Measurements from ENCODE around the gene CASZ1. TPM values are rescaled to one million over a fixed set of nuclear protein-coding genes. Genes with fewer than 3 reads are reported as not detected.

CASZ1 gene
- polyA plus RNA-seq, 2 of the 4 experiments (the other 2 are of a cell fraction), result 0.52 to 1.2 TPM

DNA sequence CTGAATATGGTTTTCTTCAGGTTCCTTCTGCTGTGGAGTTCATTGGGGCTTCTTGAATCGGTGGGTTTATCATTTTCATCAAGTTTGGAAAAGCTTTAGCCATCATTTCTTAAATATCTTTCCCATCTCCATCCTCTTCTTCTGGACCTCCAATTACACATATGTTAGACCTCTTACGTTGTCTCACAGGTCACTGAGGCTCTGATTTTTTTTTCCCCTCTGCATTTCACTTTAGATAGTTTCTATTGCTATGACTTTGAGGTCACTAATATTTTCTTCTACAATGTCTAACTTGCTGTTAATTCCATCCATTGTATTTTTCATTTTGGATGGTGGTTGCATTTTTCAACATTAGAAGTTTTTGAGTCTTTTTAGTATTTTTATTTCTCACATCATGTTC lies 47.3 kb upstream of the CASZ1 start:
- DNase-seq (ENCODE audit: low read depth in 1 of 2, low spot score in 1 of 2) (no peak), ATAC-seq (no peak), FAIRE-seq (no peak)
- H3K27ac ChIP-seq, result no peak overlapping the region
- H3K4me2 ChIP-seq, result no peak overlapping the region
- 2% methylated on average over 2 of the region's 2 CpGs for WGBS (ENCODE audit: missing lambda C conversion rate)
- no peaks in the 10 kb centered on the region for H3K4me1 ChIP-seq
- POLR2A ChIA-PET, result no interaction called here
- CTCF ChIA-PET, result interaction anchor here (0.7 to 1.2 kb wide), 2 partner anchors 23 to 394 kb away, joined by 3 read pairs; partner anchors contain the start of gene CORT
- no peak for TF ChIP-seq ZC3H11A (IDR thresholded peaks at IDR 0.05)
- no peak for TF ChIP-seq CBX2 (IDR thresholded peaks at IDR 0.05; ENCODE audit: borderline replicate concordance, low read depth)
- no peak for TF ChIP-seq RNF2 (IDR thresholded peaks at IDR 0.05; ENCODE audit: borderline replicate concordance, low read depth)
- no peak for TF ChIP-seq PHF8 (IDR thresholded peaks at IDR 0.05; ENCODE audit: borderline replicate concordance, low read depth)
- no peak for TF ChIP-seq KDM1A (IDR thresholded peaks at IDR 0.05; ENCODE audit: low read depth)
- TF ChIP-seq MYC (IDR thresholded peaks at IDR 0.05; ENCODE audit: borderline replicate concordance, low read length), result no peak
- no peak for TF ChIP-seq HDAC2 (IDR thresholded peaks at IDR 0.05)
- TF ChIP-seq ZSCAN20 (CRISPR knock-in tag; IDR thresholded peaks at IDR 0.05), result no peak
- TF ChIP-seq GATA3 (IDR thresholded peaks at IDR 0.05; ENCODE audit: borderline replicate concordance), result no peak
- TF ChIP-seq POLR2AphosphoS2 (conservative IDR thresholded peaks at IDR 0.05; ENCODE audit: low read length), result no peak
- no peak for TF ChIP-seq JUNB (IDR thresholded peaks at IDR 0.05)
- TF ChIP-seq BHLHE40 (IDR thresholded peaks at IDR 0.05; ENCODE audit: low read depth, low read length), result no peak
- TF ChIP-seq, protein P1, sequence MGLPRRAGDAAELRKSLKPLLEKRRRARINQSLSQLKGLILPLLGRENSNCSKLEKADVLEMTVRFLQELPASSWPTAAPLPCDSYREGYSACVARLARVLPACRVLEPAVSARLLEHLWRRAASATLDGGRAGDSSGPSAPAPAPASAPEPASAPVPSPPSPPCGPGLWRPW (IDR thresholded peaks at IDR 0.05), result no peak
- TF ChIP-seq, protein P2, sequence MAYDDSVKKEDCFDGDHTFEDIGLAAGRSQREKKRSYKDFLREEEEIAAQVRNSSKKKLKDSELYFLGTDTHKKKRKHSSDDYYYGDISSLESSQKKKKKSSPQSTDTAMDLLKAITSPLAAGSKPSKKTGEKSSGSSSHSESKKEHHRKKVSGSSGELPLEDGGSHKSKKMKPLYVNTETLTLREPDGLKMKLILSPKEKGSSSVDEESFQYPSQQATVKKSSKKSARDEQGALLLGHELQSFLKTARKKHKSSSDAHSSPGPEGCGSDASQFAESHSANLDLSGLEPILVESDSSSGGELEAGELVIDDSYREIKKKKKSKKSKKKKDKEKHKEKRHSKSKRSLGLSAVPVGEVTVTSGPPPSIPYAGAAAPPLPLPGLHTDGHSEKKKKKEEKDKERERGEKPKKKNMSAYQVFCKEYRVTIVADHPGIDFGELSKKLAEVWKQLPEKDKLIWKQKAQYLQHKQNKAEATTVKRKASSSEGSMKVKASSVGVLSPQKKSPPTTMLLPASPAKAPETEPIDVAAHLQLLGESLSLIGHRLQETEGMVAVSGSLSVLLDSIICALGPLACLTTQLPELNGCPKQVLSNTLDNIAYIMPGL (CRISPR knock-in tag; IDR thresholded peaks at IDR 0.05; ENCODE audit: borderline replicate concordance), result no peak
- peaks cover 14% of the 10 kb centered on the region; the same call in 2 of the 3 replicates for H3K9me3 ChIP-seq
- no peak overlapping the region for H3K4me3 ChIP-seq

DNA sequence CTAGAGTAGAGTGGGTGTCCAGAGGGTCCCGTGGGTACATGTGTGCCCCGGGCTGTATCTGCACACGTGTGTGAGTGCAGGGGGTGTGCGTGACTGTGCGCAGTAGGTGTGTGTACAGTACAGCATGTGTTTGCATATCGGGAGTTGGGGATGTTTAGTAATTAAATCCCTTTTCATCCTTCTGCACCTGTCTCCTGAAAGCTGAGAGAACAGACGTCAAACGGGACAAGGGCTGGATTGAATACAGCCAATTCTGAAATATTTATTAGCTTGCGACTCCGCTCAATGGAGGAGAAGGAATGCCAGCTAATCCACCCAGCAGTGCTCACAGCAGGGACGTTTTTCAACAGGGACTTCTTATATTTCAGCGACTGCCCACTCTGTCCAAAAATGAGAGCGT lies 44.7 kb upstream of the CASZ1 start:
- TF ChIP-seq, protein P1 (IDR thresholded peaks at IDR 0.05), result no peak
- TF ChIP-seq HOXB13 (CRISPR knock-in tag; IDR thresholded peaks at IDR 0.05; ENCODE audit: low read depth) (no peak), TP53 (CRISPR knock-in tag; IDR thresholded peaks at IDR 0.05) (no peak), FOXS1 (CRISPR knock-in tag; IDR thresholded peaks at IDR 0.05) (no peak), BHLHE40 (IDR thresholded peaks at IDR 0.05; ENCODE audit: low read depth, low read length) (no peak), PHF8 (IDR thresholded peaks at IDR 0.05; ENCODE audit: borderline replicate concordance, low read depth) (no peak), RNF2 (IDR thresholded peaks at IDR 0.05; ENCODE audit: borderline replicate concordance, low read depth) (no peak), EHMT2 (IDR thresholded peaks at IDR 0.05; ENCODE audit: low read depth) (no peak), NPAS2 (CRISPR knock-in tag; IDR thresholded peaks at IDR 0.05; ENCODE audit: borderline replicate concordance) (no peak), FOSL2 (IDR thresholded peaks at IDR 0.05) (no peak), FOSL2 (CRISPR knock-in tag; IDR thresholded peaks at IDR 0.05) (no peak), RCOR1 (IDR thresholded peaks at IDR 0.05; ENCODE audit: low read depth, low read length) (no peak), GATA3 (IDR thresholded peaks at IDR 0.05; ENCODE audit: borderline replicate concordance) (no peak), RFX5 (IDR thresholded peaks at IDR 0.05) (no peak), CBX2 (IDR thresholded peaks at IDR 0.05; ENCODE audit: borderline replicate concordance, low read depth) (no peak)
- TF ChIP-seq, protein P3, sequence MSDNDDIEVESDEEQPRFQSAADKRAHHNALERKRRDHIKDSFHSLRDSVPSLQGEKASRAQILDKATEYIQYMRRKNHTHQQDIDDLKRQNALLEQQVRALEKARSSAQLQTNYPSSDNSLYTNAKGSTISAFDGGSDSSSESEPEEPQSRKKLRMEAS (IDR thresholded peaks at IDR 0.05), result no peak
- ATAC-seq, result no peak
- Histone ChIP-seq H3K4me3 (no peak overlapping the region), H3K27ac (no peak overlapping the region), H3K4me2 (no peak overlapping the region), H3K9me3 (peaks cover 14% of the 10 kb centered on the region; the same call in 2 of the 3 replicates), H3K4me1 (no peaks in the 10 kb centered on the region)
- no peak for FAIRE-seq
- CTCF ChIA-PET, result interaction anchor here (1.0 to 1.2 kb wide), 3 partner anchors 25 to 101 kb away, joined by 3 to 4 read pairs (median 3); no protein-coding TSS in a partner anchor
- DNase-seq (ENCODE audit: low read depth in 1 of 2, low spot score in 1 of 2), result no peak
- POLR2A ChIA-PET, result no interaction called here
- WGBS (ENCODE audit: missing lambda C conversion rate), result 50% methylated on average over 12 of the region's 13 CpGs
